Skeletal muscle cell (primary cell): Measurements from ENCODE around the gene ANKS1B.
"Not testable (repeated sequence)": the region's sequence is repeated elsewhere in the genome, so short reads cannot be mapped to it uniquely, and the experiment has no call there.

Experiments
- DNase-seq: peaks from one replicate; pipeline ENCODE4 v3.0.0-alpha.2; 2010; ENCODE audit warnings: low read depth
- H3K4me3 ChIP-seq: 2 replicates; pipeline ENCODE4 v1.5.1; 2011; ENCODE audit warnings: low read depth, mild to moderate bottlenecking, control low read depth, low read length, moderate library complexity

Gene ANKS1B

GRCh38 chr12:99715841-99716510, 268.8 kb downstream of the ANKS1B start:
- not testable (repeated sequence) for DNase-seq

DNA sequence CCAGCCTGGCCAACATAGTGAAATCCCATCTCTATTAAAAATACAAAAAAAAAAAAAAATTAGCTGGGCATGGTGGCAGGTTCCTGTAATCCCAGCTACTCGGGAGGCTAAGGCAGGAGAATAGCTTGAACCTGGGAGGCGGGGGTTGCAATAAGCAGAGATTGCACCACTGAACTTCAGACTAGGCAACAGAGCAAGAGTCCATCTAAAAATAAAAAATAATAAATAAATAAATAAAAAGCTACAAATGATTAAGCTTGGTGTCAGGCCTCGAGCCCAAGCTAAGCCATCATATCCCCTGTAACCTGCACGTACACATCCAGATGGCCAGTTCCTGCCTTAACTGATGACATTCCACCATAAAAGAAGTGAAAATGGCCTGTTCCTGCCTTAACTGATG, 269.8 kb downstream of the ANKS1B start:
- not testable (repeated sequence) for DNase-seq, H3K4me3 ChIP-seq

More at GRCh38 chr12:99715841-99716510, 268.8 kb downstream of the ANKS1B start:
- H3K4me3 ChIP-seq, result not testable (repeated sequence)

DNA sequence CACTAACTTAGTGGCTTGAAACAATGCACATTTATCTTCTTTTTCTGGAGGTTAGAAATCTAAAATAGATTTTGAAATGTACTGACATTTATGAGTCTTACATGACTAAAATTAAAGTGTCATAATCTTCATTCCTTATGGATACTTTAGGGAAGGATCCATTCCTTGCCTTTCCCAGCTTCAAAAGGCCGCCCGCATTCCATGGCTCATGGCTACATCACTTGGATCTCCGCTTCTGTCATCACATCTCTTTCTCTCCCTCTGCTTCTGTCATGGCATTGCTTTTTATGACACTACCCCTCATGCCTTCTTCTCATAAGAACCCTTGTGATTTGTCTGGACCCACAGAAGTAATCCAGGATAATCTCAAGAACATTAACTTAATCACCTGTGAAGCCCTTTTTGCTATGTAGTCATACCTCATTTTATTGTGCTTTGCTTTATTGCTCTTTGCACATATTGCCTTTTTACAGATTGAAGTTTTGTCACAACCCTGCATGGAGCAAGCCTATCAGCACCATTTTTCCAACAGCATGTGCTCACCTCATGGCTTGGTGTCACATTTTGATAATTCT, 270.7 kb downstream of the ANKS1B start:
- H3K4me3 ChIP-seq, result no peak overlapping the region
- no peak for DNase-seq

- DNase-seq, result no peak
- no peak overlapping the region for H3K4me3 ChIP-seq
These were observed 272.5 kb downstream of the ANKS1B start for GRCh38 chr12:99712281-99712680.

DNA sequence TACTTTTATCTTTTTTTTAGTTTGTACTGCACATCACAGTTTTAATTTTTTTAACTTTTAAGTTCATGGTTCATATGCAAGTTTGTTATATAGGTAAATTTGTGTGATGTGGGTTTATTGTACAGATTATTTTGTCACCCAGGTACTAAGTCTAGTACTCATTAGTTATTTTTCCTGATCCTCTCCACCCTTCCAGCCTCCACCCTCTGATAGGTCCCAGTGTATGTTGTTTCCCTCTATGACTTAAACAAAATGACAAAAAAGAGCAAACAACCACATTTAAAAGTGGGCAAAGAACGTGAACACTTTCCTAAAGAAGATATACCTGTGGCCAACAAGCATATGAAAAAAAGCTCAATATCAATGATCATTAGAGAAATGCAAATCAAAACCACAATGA, 273.5 kb downstream of the ANKS1B start:
- H3K4me3 ChIP-seq, result no peak overlapping the region
- no peak for DNase-seq

DNA sequence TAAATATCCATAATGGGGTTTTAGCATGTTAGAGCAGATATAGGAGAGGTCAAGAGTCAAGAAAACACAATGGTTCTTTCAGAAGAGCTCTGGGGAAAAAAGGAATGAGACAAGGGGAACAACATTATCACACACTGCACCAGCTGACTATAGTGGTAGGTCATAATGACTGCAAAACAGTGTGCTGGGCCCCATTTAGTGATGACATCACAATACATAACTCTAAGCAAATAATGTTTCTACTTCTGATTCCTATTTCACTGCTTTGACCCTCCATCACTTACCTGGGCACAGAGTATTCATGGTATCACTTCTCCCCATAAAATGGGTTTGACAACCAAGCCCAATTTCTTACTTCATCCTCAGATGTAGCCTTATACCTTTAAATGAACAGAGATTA, 275.1 kb downstream of the ANKS1B start:
- H3K4me3 ChIP-seq, result no peak overlapping the region
- DNase-seq, result no peak

- DNase-seq, result no peak
- H3K4me3 ChIP-seq, result no peak overlapping the region
These were observed 275.6 kb downstream of the ANKS1B start for GRCh38 chr12:99709116-99709515.

DNA sequence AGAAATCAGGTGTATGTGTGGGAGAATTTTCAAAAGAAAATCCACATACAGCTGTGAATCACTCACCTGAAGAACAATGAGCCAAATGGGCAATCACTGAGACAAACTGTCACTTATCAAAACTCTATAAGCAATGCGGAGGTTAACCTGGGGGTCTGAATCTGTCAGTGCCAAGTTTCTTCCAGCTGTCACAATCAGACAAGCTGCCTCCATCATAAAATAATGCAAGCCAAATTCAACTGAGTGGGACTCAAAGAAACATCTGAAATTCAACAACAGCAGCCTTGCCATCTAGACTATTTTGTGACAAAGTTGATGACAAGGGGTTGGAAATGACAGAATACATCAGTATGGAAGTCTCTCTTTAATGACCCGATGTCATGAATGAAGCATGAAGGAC, 276.9 kb downstream of the ANKS1B start:
- no peak overlapping the region for H3K4me3 ChIP-seq
- DNase-seq, result no peak

GRCh38 chr12:99706736-99707473, 277.8 kb downstream of the ANKS1B start:
- H3K4me3 ChIP-seq, result no peak overlapping the region
- no peak for DNase-seq

DNA sequence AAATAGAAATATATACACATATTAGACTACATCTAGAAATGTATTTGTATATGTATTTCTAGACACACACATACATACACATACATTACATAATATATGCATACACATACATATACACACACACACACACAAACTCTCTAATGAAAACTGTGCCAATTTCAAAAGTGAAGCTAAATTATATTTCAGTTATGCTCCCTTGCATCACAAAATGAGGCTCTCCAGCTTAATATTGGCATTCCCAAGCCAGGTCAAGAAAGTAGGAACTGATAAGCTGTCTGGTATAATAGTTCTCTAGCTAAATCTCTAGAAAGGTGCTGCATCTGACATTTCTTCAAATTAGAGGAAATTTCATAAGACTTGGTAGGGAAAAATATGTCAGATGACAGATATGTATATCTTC, 280.3 kb downstream of the ANKS1B start:
- DNase-seq, result no peak
- H3K4me3 ChIP-seq, result no peak overlapping the region

DNA sequence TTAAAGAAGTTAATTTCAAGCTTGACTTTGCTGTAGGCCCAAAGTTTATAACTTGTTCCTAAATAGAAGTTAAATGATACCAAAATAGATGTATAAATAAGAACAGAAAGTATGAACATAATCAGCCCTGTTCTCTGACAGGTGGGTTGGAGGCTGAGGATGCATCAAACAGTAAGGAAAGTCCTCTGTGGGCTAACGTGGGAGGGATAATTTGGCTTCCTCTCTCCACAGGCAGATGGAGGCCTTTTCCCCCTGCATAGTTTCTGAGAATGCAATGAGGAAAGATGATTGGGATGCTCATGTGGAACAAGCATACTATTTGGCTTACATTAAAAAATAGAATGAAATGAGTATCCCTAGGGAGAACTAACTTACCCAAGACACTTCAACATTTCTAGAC, 280.7 kb downstream of the ANKS1B start:
- no peak for DNase-seq
- no peak overlapping the region for H3K4me3 ChIP-seq

DNA sequence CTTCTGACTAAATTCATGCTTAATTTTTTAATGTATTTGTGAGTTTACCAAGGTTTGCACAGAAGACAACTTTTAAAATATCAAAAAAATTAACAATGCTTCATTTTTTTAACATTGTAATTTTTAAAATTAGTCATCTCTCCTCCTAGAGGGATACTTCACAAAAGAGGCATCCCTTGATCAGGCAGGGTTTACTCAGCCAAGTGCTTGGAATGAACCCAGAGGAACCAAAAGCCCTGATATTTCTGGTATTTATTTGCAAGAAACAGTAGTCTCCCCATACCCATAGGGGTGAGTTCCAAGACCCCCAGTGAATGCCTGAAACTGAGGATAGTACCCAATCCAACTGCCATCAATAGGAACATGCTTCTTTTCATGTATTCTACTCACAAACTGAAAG, 284.7 kb downstream of the ANKS1B start:
- no peak overlapping the region for H3K4me3 ChIP-seq
- DNase-seq, result no peak

DNA sequence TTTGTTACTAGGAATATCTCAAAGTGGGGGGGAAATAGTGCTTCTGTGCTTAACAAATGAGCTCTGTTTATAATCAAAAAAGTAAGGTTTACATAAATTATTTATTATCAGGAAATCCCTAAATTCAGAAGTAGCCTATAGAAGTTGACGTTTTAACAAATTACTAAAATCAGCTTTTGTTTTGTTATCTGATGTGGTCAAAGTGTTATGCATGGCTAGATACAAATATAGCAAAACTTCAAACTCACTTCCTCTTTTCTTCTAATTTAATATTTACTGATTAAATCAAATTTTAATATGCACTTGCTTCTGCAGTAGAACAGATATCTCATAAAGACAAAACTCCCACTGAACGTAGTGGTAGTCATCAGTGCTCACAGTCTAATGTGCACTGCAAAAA, 289.7 kb downstream of the ANKS1B start:
- H3K4me3 ChIP-seq, result no peak overlapping the region
- DNase-seq, result no peak

DNA sequence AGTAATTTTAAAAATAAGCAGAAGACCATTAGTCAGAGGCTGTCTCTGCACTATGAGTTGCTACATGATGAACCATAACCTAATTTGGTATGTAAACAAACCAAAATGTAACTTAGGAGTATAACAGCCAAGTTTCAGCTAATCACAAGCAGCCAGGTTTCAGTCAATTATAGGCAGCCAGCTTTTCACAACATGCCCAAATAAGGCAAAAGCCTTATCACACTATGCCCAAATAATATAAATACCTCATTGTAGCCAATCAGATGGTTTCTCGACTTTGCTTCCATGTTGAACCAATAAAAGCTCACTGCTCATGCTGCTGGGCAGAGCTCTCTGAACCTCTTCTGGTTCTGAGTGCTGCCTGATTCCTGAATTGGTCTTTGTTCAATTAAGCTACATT, 298.6 kb downstream of the ANKS1B start:
- no peak for DNase-seq
- H3K4me3 ChIP-seq, result no peak overlapping the region

DNA sequence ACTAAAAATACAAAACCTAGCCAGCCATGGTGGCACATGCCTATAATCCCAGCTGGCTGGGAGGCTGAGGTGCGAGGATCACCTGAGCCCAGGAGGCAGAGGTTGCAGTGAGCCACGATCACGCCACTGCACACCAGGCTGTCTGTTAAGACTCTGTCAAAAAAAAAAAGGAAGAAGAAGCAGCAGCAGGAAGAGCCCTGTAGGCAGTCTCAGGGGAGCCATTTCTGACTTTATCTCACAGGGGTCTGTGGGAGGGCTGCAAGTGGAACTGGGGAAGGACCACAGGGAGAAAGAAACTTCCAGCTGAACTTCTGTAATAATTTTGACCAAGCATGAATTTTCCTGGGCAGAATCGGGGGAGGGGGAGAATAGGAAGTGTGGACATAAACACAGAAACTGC, 304.5 kb downstream of the ANKS1B start:
- no peak for DNase-seq
- no peak overlapping the region for H3K4me3 ChIP-seq

- no peak for DNase-seq
- no peak overlapping the region for H3K4me3 ChIP-seq
These were observed 314.1 kb downstream of the ANKS1B start for GRCh38 chr12:99670635-99671034.

DNA sequence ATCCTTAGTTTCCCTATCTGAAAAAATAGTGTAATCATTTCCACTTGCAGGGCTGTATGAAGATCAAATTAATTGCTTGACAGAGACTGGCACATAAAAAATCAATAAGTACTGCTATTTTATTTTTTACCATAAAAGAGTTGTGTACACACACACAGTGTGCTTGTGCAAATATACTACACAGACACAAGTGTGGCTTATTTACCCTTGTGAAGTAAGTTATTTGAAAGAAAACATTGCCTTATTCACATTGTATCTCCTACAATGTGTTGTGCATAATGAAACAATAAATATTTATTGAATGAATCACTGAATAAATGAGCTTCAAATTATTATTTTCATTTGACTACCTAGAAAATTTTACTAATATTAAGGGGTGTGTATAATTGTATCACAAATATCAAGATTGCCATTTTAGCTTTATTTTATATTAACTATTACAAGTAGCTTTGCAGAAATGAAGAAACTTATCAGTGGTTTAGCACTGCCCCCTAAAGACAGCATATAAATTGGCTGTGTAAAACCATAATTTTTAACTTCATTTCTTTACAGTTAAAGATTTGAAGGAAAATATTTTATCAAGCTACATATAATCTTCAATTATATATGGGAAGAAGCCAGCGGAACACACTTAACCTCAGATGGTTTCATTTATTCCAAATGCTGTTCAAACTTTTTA, 325.9 kb downstream of the ANKS1B start:
- DNase-seq, result no peak
- no peak overlapping the region for H3K4me3 ChIP-seq

DNA sequence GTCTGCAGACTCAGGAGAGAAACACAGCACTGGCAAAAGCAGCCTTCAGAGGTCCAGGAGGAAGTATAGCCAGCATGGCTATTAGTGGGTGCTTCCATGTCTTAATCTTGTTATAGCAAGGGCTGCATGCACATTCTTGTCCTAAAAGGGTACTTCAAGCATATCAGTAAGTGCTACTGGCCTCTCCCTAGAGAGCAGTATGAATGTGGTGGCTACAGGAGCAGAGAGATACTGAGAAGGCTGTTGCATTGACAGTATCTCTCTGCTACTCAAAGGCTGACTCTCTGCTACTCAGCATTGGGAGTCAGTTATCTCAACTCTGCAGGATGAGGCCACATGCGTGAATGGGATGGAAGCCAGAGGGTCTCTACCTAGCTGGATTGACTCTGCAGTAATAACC, 335.2 kb downstream of the ANKS1B start:
- DNase-seq, result no peak
- H3K4me3 ChIP-seq, result no peak overlapping the region

GRCh38 chr12:99648183-99648582, 336.6 kb downstream of the ANKS1B start:
- DNase-seq, result no peak
- H3K4me3 ChIP-seq, result no peak overlapping the region

DNA sequence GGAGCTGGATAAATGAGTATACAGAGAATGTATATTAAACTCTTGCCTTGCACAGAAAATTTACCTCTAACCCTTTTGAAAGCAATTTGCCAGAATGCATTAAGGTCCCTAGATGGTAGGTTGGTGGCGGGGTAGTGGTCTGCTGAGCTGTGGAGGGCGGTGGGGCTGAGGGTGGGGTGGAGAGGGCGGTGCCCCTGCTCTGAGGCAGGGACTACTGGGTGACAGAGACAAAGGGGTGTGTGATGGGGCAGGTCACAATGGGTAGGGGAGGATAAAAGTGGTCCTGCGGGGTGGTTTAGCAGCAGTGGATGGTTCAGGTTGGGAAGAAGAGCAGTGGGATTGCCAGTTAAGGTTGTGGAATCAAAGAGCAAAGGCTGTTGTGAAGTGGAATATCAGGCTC, 337.3 kb downstream of the ANKS1B start, which contains the start of gene GARIN6:
GARIN6 (plus strand) TSS at position 301 of the 400 bp plus-strand sequence. CDS start 422 bp downstream, outside the sequence.
- DNase-seq, result no peak
- H3K4me3 ChIP-seq, result no peak within 1 kb of the TSS
